HEK293 (cell line): Measurements from ENCODE around the gene BMPR1A.
"Not testable (repeated sequence)": the region's sequence is repeated elsewhere in the genome, so short reads cannot be mapped to it uniquely, and the experiment has no call there.

Experiments used
- YY1 ChIP-seq: fragments of 450-650 bp; formaldehyde crosslinking; IDR thresholded peaks from 2 replicates; pipeline ENCODE4 v1.5.1; 2018; ENCODE audit warnings: missing biosample characterization, missing genetic modification characterization
- ZBTB48 ChIP-seq: fragments of 450-650 bp; formaldehyde crosslinking; IDR thresholded peaks from 2 replicates; pipeline ENCODE4 v1.5.1; 2016; ENCODE audit warnings: missing biosample characterization, missing genetic modification characterization
- ZNF302 ChIP-seq: fragments of 450-650 bp; formaldehyde crosslinking; IDR thresholded peaks from 2 replicates; pipeline ENCODE4 v1.5.1; 2016; ENCODE audit warnings: missing biosample characterization, missing genetic modification characterization, low read depth
- ZNF433 ChIP-seq: fragments of 450-650 bp; formaldehyde crosslinking; IDR thresholded peaks from 2 replicates; pipeline ENCODE4 v1.5.1; 2016; ENCODE audit warnings: missing biosample characterization, missing genetic modification characterization, low read depth
- ZNF664 ChIP-seq: fragments of 450-650 bp; formaldehyde crosslinking; IDR thresholded peaks from 2 replicates; pipeline ENCODE4 v1.5.1; 2016; ENCODE audit warnings: missing biosample characterization, missing genetic modification characterization
- ZNF785 ChIP-seq: fragments of 450-650 bp; formaldehyde crosslinking; IDR thresholded peaks from 2 replicates; pipeline ENCODE4 v1.5.1; 2016; ENCODE audit warnings: missing biosample characterization, missing genetic modification characterization
- TF ChIP-seq, protein P1 (sequence below): fragments of 450-650 bp; formaldehyde crosslinking; IDR thresholded peaks from 2 replicates; pipeline ENCODE4 v1.5.1; 2016; ENCODE audit warnings: missing biosample characterization, missing genetic modification characterization
- TF ChIP-seq, protein P2 (sequence below): fragments of 450-650 bp; formaldehyde crosslinking; IDR thresholded peaks from 2 replicates; pipeline ENCODE4 v1.5.1; 2016; ENCODE audit warnings: missing biosample characterization, missing genetic modification characterization
- TF ChIP-seq, protein P3 (sequence below): fragments of 450-650 bp; formaldehyde crosslinking; IDR thresholded peaks from 2 replicates; pipeline ENCODE4 v1.5.1; 2016; ENCODE audit warnings: missing biosample characterization, missing genetic modification characterization
- TF ChIP-seq, protein P4 (sequence below): sonication (generic); formaldehyde crosslinking; IDR thresholded peaks from 2 replicates; pipeline ENCODE4 v1.8.1; 2022; ENCODE audit warnings: mild to moderate bottlenecking, moderate library complexity, missing genetic modification reagents
- TF ChIP-seq, protein P5 (sequence below): IDR thresholded peaks from 2 replicates; pipeline ENCODE4 v1.6.1; 2011; ENCODE audit warnings: mild to moderate bottlenecking, low read depth, low read length, borderline replicate concordance

- TF ChIP-seq, protein P1, sequence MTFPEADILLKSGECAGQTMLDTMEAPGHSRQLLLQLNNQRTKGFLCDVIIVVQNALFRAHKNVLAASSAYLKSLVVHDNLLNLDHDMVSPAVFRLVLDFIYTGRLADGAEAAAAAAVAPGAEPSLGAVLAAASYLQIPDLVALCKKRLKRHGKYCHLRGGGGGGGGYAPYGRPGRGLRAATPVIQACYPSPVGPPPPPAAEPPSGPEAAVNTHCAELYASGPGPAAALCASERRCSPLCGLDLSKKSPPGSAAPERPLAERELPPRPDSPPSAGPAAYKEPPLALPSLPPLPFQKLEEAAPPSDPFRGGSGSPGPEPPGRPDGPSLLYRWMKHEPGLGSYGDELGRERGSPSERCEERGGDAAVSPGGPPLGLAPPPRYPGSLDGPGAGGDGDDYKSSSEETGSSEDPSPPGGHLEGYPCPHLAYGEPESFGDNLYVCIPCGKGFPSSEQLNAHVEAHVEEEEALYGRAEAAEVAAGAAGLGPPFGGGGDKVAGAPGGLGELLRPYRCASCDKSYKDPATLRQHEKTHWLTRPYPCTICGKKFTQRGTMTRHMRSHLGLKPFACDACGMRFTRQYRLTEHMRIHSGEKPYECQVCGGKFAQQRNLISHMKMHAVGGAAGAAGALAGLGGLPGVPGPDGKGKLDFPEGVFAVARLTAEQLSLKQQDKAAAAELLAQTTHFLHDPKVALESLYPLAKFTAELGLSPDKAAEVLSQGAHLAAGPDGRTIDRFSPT, result not testable (repeated sequence)
- not testable (repeated sequence) for TF ChIP-seq ZNF785 (tag by site-specific recombination); ZBTB48 (tag by site-specific recombination); ZNF433; YY1 (tag by site-specific recombination); ZNF302; ZNF664 (tag by site-specific recombination)
- TF ChIP-seq, protein P2, sequence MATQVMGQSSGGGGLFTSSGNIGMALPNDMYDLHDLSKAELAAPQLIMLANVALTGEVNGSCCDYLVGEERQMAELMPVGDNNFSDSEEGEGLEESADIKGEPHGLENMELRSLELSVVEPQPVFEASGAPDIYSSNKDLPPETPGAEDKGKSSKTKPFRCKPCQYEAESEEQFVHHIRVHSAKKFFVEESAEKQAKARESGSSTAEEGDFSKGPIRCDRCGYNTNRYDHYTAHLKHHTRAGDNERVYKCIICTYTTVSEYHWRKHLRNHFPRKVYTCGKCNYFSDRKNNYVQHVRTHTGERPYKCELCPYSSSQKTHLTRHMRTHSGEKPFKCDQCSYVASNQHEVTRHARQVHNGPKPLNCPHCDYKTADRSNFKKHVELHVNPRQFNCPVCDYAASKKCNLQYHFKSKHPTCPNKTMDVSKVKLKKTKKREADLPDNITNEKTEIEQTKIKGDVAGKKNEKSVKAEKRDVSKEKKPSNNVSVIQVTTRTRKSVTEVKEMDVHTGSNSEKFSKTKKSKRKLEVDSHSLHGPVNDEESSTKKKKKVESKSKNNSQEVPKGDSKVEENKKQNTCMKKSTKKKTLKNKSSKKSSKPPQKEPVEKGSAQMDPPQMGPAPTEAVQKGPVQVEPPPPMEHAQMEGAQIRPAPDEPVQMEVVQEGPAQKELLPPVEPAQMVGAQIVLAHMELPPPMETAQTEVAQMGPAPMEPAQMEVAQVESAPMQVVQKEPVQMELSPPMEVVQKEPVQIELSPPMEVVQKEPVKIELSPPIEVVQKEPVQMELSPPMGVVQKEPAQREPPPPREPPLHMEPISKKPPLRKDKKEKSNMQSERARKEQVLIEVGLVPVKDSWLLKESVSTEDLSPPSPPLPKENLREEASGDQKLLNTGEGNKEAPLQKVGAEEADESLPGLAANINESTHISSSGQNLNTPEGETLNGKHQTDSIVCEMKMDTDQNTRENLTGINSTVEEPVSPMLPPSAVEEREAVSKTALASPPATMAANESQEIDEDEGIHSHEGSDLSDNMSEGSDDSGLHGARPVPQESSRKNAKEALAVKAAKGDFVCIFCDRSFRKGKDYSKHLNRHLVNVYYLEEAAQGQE (tag by site-specific recombination), result not testable (repeated sequence)
- TF ChIP-seq, protein P3, sequence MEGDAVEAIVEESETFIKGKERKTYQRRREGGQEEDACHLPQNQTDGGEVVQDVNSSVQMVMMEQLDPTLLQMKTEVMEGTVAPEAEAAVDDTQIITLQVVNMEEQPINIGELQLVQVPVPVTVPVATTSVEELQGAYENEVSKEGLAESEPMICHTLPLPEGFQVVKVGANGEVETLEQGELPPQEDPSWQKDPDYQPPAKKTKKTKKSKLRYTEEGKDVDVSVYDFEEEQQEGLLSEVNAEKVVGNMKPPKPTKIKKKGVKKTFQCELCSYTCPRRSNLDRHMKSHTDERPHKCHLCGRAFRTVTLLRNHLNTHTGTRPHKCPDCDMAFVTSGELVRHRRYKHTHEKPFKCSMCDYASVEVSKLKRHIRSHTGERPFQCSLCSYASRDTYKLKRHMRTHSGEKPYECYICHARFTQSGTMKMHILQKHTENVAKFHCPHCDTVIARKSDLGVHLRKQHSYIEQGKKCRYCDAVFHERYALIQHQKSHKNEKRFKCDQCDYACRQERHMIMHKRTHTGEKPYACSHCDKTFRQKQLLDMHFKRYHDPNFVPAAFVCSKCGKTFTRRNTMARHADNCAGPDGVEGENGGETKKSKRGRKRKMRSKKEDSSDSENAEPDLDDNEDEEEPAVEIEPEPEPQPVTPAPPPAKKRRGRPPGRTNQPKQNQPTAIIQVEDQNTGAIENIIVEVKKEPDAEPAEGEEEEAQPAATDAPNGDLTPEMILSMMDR (tag by site-specific recombination), result not testable (repeated sequence)
- TF ChIP-seq, protein P4, sequence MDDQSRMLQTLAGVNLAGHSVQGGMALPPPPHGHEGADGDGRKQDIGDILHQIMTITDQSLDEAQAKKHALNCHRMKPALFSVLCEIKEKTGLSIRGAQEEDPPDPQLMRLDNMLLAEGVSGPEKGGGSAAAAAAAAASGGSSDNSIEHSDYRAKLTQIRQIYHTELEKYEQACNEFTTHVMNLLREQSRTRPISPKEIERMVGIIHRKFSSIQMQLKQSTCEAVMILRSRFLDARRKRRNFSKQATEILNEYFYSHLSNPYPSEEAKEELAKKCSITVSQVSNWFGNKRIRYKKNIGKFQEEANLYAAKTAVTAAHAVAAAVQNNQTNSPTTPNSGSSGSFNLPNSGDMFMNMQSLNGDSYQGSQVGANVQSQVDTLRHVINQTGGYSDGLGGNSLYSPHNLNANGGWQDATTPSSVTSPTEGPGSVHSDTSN (CRISPR knock-in tag), result not testable (repeated sequence)
- TF ChIP-seq, protein P5, sequence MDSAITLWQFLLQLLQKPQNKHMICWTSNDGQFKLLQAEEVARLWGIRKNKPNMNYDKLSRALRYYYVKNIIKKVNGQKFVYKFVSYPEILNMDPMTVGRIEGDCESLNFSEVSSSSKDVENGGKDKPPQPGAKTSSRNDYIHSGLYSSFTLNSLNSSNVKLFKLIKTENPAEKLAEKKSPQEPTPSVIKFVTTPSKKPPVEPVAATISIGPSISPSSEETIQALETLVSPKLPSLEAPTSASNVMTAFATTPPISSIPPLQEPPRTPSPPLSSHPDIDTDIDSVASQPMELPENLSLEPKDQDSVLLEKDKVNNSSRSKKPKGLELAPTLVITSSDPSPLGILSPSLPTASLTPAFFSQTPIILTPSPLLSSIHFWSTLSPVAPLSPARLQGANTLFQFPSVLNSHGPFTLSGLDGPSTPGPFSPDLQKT, result not testable (repeated sequence)
These were observed 222.0 kb downstream of the BMPR1A start for GRCh38 chr10:86978457-86978856.
